GM21723 (cell line): ENCODE measurements around the gene TNN.
"Not testable (repeated sequence)": the region's sequence is repeated elsewhere in the genome, so short reads cannot be mapped to it uniquely, and the experiment has no call there.

Experiments used
- ATAC-seq: cut with Tn5 transposase; IDR thresholded peaks from one replicate; pipeline ENCODE4 v1.9.1; 2021; ENCODE audit warnings: mild to moderate bottlenecking, moderate library complexity; ENCODE audit not compliant: unreplicated experiment

Gene TNN

GRCh38 chr1:175102166-175102565, 34.5 kb downstream of the TNN start:
- ATAC-seq: not testable (repeated sequence)

DNA sequence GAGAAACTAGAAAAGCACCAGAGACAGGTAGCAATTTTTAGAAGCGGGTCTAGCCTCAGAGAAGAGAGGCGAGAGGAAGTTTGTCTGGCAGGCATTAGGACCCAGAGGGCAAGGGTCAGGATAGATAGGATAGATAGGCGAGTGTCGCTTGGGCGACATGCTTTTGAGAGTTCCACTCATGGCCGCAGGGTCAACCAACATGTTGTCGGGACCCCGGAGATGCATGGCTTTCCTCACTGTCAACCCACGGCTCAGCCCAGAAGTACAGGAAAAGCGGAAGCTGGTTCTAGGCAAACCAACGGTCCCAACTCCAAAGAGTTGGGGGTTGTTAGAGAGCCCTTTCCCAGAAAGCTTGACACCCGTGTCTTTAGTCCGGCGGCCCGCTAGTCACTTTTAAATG, 38.9 kb downstream of the TNN start:
- ATAC-seq: not testable (repeated sequence)

- ATAC-seq: not testable (repeated sequence)
Observed at GRCh38 chr1:175108331-175108820, 40.7 kb downstream of the TNN start.

DNA sequence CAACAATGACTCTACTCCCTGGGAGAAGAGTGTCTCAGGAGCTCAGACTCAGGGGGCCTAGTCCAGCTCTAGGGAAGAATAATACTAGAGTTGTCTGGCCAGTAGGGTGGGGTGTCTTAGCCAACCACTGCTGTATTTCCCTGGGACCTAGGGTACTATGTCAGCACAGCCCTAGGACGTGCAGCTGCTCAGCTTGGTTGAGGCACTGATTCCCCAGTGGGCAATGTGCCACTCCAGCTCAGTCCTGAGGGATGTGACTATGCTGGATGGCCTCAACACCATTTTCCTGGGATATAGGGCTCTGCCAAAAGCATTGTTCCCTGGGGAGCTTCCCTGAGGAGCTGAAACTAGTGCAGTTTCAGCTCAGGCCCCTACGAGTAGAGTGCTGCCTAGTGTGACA, 47.4 kb downstream of the TNN start:
- ATAC-seq: no peak

GRCh38 chr1:175116210-175116798, 48.7 kb downstream of the TNN start:
- no peak for ATAC-seq

- ATAC-seq: no peak
Observed at GRCh38 chr1:175116903-175117302, 49.3 kb downstream of the TNN start.

- no peak for ATAC-seq
Observed at GRCh38 chr1:175118375-175119367, 51.0 kb downstream of the TNN start.

DNA sequence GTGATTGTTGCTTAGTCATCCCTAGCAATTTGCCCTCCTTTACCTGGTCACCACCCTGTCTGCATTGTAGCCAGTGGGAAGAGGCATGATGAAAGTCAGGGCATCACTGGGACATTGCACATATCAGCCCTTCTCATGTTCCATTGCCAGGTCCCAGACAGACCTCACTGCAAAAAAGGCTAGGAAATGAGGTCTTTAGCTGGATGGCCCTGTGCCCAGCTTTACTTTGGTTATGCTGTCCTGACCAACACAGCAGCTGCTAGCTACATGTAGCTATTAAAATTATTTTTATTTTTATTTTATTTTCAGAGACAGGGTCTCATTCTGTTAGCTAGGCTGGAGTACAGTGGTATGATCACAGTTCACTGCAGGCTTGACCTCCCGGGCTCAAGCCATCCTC, 52.9 kb downstream of the TNN start:
- no peak for ATAC-seq

GRCh38 chr1:175124861-175125260, 57.2 kb downstream of the TNN start:
- no peak for ATAC-seq

GRCh38 chr1:175126347-175126746, 58.7 kb downstream of the TNN start:
- ATAC-seq: no peak

GRCh38 chr1:175127565-175127964, 59.9 kb downstream of the TNN start:
- no peak for ATAC-seq

DNA sequence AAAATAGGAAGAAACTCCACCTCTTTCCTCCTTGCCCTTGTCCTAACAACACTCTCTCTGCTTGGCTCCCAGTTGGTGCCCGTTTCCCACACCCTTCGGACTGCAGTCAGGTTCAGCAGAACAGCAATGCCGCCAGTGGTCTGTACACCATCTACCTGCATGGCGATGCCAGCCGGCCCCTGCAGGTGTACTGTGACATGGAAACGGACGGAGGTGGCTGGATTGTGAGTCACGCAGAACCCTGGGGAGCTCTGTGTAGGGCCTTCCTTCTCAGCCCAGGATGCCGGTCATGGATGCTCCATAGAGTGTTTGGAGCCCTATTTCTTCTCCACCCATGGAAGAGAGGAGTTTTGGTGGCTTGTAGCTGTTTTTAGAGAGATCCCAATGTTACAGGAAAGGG, 60.9 kb downstream of the TNN start:
- ATAC-seq: no peak

DNA sequence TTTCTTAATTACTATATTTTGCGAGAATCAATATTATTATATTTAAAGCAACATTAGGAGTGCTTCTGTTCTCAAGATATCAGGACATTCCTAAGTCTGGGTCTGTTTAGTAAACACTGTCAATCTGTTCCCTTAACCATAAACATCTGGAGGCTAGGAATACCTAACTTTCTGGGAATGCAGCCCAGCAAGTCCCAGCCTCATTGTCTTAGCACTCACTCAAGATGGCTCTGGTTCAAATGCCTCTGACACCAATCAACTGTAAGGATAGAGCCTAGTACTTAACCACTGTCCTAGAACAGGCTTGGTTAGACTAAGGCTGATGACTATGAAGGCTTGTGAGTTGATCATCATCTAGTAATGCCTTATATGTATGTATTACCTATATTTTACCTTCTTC, 61.5 kb downstream of the TNN start:
- ATAC-seq: no peak

GRCh38 chr1:175129644-175129996, 62.0 kb downstream of the TNN start:
- ATAC-seq: no peak

DNA sequence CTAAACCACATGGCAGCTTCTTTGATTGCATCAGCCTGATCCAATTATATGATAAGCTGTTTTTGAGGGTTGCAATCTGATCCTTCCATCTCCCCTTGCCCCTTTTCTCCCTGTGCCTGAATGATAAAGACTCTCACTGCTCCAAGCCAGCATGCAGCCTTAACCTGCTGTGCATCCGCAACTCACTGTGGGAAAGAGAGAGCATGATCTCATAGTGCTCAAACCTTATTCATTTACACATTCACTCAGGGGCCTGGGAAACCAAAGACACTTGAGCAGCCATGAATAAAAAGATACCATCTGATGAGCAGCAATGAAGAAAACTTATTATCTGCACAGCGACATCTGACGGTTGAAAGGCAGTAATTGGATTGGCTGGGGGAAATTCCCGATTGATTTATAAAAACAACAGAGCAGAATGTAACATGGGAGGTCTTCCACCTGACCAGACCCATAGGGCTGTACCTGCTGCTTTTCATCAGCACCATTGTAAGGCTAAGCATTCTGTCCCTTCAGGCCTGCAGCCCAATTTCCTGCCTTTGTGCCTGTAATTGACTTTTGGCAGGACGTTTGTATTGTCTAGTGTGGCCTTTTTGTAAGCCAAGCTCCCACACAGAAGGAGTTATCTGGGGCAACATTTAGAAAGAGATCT, 62.5 kb downstream of the TNN start:
- ATAC-seq: peak; percentile 7

GRCh38 chr1:175130649-175131045, 63.0 kb downstream of the TNN start:
- peak; percentile 50 for ATAC-seq

DNA sequence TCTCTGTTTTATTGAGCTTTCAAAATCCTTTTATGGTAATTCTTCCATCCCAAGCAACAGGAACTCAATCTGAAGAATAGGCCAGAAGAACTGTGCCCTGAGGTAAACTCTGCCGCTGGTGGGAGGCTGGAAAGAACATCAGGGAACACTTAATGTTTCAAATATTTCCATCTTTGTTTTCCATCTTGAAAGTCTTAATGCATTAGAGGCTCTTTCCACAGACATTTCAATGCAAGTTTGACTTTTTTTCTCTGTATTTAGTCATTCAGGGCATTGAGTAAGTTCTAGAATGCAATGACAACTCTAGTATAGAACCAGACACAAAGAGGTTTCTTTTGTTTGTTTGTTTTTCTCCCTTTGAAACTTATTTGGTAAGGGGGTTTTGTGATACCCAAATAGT, 63.5 kb downstream of the TNN start:
- ATAC-seq: no peak

- no peak for ATAC-seq
Observed at GRCh38 chr1:175132436-175132835, 64.8 kb downstream of the TNN start.

- peak; percentile 52 for ATAC-seq
Observed at GRCh38 chr1:175133673-175134435, 66.2 kb downstream of the TNN start.

GRCh38 chr1:175134500-175134899, 66.9 kb downstream of the TNN start:
- no peak for ATAC-seq

DNA sequence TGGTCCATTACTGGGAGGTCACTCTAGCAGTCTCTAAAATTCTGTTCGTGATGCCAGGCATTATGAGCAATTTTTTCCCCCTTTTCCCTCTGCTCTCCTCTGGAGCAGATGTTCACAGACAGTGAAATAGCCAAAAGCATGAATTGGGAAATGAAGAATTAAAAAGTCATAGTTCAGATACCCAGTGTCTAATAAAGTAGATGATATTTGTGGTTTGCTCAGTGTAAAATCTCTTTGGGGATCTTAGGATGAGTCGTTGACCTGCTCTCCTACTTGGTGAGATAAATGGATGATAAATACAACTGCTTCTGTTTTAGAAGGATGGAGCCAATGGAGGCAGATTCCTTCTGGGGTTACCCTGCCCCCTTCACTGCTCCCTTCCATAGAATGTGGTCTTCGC, 68.6 kb downstream of the TNN start:
- no peak for ATAC-seq
